H1 (cell line): ENCODE results near the gene ANKRD17. TPM values are rescaled to one million over a fixed set of nuclear protein-coding genes. Genes with fewer than 3 reads are reported as not detected.

Experiments used
- CEBPB ChIP-seq: IDR thresholded peaks from 2 replicates; pipeline ENCODE4 v1.6.1; 2012; ENCODE audit warnings: low read depth, low read length
- CHD7 ChIP-seq: fragments of 300-600 bp; sonication (generic); IDR thresholded peaks from 2 replicates; pipeline ENCODE4 v1.7.1; 2012; ENCODE audit warnings: low read length, moderate library complexity, mild to moderate bottlenecking, inconsistent platforms; ENCODE audit not compliant: insufficient replicate concordance
- EP300 ChIP-seq, 2 experiments: IDR thresholded peaks; 1 replicate in 1 of 2; 2 replicates in 1 of 2; pipeline ENCODE4 v1.6.1; 2011 to 2012; ENCODE audit warnings: low read depth in 2 of 2, low read length in 2 of 2, mild to moderate bottlenecking in 2 of 2, borderline replicate concordance in 1 of 2, inconsistent platforms in 1 of 2, moderate library complexity in 1 of 2
- JUN ChIP-seq: IDR thresholded peaks from 2 replicates; pipeline ENCODE4 v1.6.1; 2011; ENCODE audit warnings: low read depth, mild to moderate bottlenecking, improper control_type of control experiment, low read length
- KDM1A ChIP-seq: fragments of 200-600, 300-600 bp; sonication (generic); IDR thresholded peaks from 2 replicates; pipeline ENCODE4 v1.7.1; 2016; ENCODE audit warnings: mild to moderate bottlenecking, low read length, borderline replicate concordance
- RFX5 ChIP-seq: IDR thresholded peaks from 2 replicates; pipeline ENCODE4 v1.6.1; 2011; ENCODE audit warnings: low read depth, low read length, improper control_type of control experiment, borderline replicate concordance
- SRF ChIP-seq: IDR thresholded peaks from 2 replicates; pipeline ENCODE4 v1.6.1; 2011; ENCODE audit warnings: mild to moderate bottlenecking, low read depth, low read length, moderate library complexity
- TCF12 ChIP-seq: IDR thresholded peaks from 2 replicates; pipeline ENCODE4 v1.6.1; 2011; ENCODE audit warnings: low read depth, mild to moderate bottlenecking, low read length
- polyA plus RNA-seq, 7 experiments: library from polyadenylated mRNA; depleted of rRNA in 3 of 7; stranded (reverse) in 5 of 7; unstranded in 2 of 7; fragments of >200 nt in 5 of 7; fragments of 200-250 nt in 2 of 7; gene quantifications; 1 replicate in 5 of 7; 2 replicates in 1 of 7; 4 replicates in 1 of 7; pipeline versions ENCODE4 v1.2.1 to v1.2.3, GENCODE V29; 2011 to 2013; ENCODE audit warnings: missing spikeins in 2 of 7, mixed read lengths in 2 of 7
- total RNA-seq: library from RNA; stranded (reverse); fragmentation: NEBNext Ultra II Directional; extraction: Animal tissue kit (Norgen Biotek cat#: 25700); gene quantifications from 2 replicates; pipeline ENCODE4 v1.2.1, GENCODE V29; 2021
- TF ChIP-seq, protein P1 (sequence below): IDR thresholded peaks from 2 replicates; pipeline ENCODE4 v1.6.1; 2012; ENCODE audit warnings: low read length, inconsistent platforms

ANKRD17 gene
- total and polyA plus RNA-seq, 2 of the 8 experiments (the other 6 are each of a cell fraction or from before 2014, with no cell fraction given), result 42.4 to 93.7 TPM

DNA sequence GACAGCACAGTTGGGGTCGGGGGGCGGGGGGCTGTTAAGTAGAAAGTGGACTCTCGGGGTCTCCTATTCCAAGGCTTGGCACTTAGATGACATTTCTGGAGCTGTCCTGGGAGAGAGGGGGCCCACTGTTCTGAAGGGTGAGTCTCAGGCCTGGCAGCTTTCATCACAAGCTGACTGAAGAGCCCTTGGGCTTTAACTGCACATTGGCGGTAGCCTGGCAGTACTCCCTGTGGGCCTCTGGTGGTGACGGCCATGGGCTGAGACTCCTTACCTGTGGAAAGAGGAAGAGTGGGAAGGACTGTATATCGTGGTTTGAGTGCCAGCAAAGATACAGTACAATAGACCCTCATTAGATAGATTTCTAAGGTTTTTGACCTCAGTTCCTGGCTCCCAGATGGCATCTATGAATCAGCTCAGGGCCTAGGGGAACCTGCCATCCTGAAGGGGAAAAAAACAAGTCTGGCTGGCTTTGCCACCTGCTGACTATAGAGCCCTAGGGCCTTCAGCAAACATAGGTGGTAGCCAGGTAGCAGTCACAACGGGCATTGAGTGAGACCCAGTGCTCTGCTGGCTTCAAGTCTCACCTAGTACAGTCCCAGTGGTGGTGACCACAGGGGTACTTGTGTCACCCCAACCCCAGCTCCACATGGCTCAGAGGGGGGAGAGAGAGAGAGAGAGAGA lies 87.9 kb downstream of the ANKRD17 start (continued):
- TF ChIP-seq CHD7 (no peak), CEBPB (no peak), SRF (no peak), EP300 (IDR thresholded peaks at IDR 0.05; ENCODE audit: borderline replicate concordance in 1 of 2, low read depth in 2 of 2, low read length in 2 of 2) (no peak), TCF12 (no peak), RFX5 (no peak), KDM1A (no peak), JUN (no peak)
- TF ChIP-seq, protein P1, sequence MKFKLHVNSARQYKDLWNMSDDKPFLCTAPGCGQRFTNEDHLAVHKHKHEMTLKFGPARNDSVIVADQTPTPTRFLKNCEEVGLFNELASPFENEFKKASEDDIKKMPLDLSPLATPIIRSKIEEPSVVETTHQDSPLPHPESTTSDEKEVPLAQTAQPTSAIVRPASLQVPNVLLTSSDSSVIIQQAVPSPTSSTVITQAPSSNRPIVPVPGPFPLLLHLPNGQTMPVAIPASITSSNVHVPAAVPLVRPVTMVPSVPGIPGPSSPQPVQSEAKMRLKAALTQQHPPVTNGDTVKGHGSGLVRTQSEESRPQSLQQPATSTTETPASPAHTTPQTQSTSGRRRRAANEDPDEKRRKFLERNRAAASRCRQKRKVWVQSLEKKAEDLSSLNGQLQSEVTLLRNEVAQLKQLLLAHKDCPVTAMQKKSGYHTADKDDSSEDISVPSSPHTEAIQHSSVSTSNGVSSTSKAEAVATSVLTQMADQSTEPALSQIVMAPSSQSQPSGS, result no peak
